Panc1 (cell line): ENCODE data around the gene TTC29. TPM values are rescaled to one million over a fixed set of nuclear protein-coding genes. Genes with fewer than 3 reads are reported as not detected.

Experiments
- ATAC-seq: fragments of 200-7000 bp; cut with Tn5 transposase; 2 replicates; pipeline ENCODE4 v1.9.1; 2020; ENCODE audit warnings: mild to moderate bottlenecking, moderate library complexity
- BruUV-seq: library from RNA; stranded (reverse); fragments of 400-500 nt; replicated peaks from 2 replicates; lab custom pipeline; 2021; lab: Mats Ljungman, UMichigan
- CTCF ChIA-PET: fragments of 300-600 bp; sonication (Branson Sonifier 250); formaldehyde crosslinking; loops from one replicate; lab custom pipeline; 2022; ENCODE audit warnings: antibody characterized with exemption; lab: Charles Lee
- POLR2A ChIA-PET: fragments of 300-600 bp; sonication (Branson Sonifier 250); formaldehyde crosslinking; loops from one replicate; lab custom pipeline; 2022; ENCODE audit warnings: antibody characterized with exemption; lab: Charles Lee
- DNase-seq: peaks from one replicate; pipeline ENCODE4 v3.0.0-alpha.2; 2010; ENCODE audit warnings: low read depth, low spot score
- H3K27ac ChIP-seq: 2 replicates; pipeline ENCODE4 v1.5.1; 2011; ENCODE audit warnings: mild to moderate bottlenecking, low read length, inconsistent platforms
- H3K27me3 ChIP-seq: fragments of 200-500 bp; sonication (Bioruptor generic); 2 replicates; pipeline ENCODE4 v1.6.0; 2014; ENCODE audit warnings: low read length, inconsistent platforms; ENCODE audit not compliant: control insufficient read depth, insufficient read depth
- H3K36me3 ChIP-seq: fragments of 200-500 bp; sonication (Bioruptor generic); 2 replicates; pipeline ENCODE4 v1.5.1; 2014; ENCODE audit warnings: inconsistent platforms, mild to moderate bottlenecking, low read length, moderate library complexity; ENCODE audit not compliant: control insufficient read depth, insufficient read depth
- H3K4me1 ChIP-seq: 2 replicates; pipeline ENCODE4 v1.5.1; 2011; ENCODE audit warnings: inconsistent platforms, mild to moderate bottlenecking, low read length, moderate library complexity; ENCODE audit not compliant: control insufficient read depth, insufficient read depth
- H3K4me3 ChIP-seq, 2 experiments: 2 replicates each; pipeline ENCODE4 v1.5.1; 2011 to 2012; ENCODE audit warnings: low read depth in 2 of 2, low read length in 2 of 2, mild to moderate bottlenecking in 2 of 2, inconsistent platforms in 1 of 2, moderate library complexity in 1 of 2
- H3K9me3 ChIP-seq: fragments of 200-500 bp; sonication (Bioruptor generic); 2 replicates; pipeline ENCODE4 v1.5.1; 2014; ENCODE audit warnings: low read depth, mild to moderate bottlenecking, inconsistent platforms, low read length, moderate library complexity; ENCODE audit not compliant: control insufficient read depth, insufficient read depth
- POLR2AphosphoS5 ChIP-seq: IDR thresholded peaks from 2 replicates; pipeline ENCODE4 v1.6.1; 2012; ENCODE audit warnings: mild to moderate bottlenecking, low read depth, low read length, moderate library complexity
- SIN3A ChIP-seq: IDR thresholded peaks from 2 replicates; pipeline ENCODE4 v1.6.1; 2012; ENCODE audit warnings: low read depth, mild to moderate bottlenecking, low read length, moderate library complexity, borderline replicate concordance; ENCODE audit not compliant: insufficient read depth
- TCF7L2 ChIP-seq: IDR thresholded peaks from 2 replicates; pipeline ENCODE4 v1.6.1; 2011; ENCODE audit warnings: mild to moderate bottlenecking, low read depth, low read length, inconsistent platforms
- in situ Hi-C: cut with HindIII; loops from 2 replicates; pipeline ENCODE4 v1.10.0; 2016; ENCODE audit warnings: low sequenced_read_pairs, low pct_unique_long_range_greater_than_20kb
- intact Hi-C: fragments of 100-400 bp; cut with micrococcal nuclease; formaldehyde crosslinking; loops from one replicate; pipeline ENCODE4 v1.10.0; 2022; ENCODE audit not compliant: unreplicated experiment
- total RNA-seq: library from RNA; stranded (reverse); gene quantifications from one replicate; pipeline ENCODE4 v1.2.1, GENCODE V29; 2021; ENCODE audit not compliant: unreplicated experiment
- TF ChIP-seq, protein P1 (sequence below): fragments of 450-650 bp; IDR thresholded peaks from 2 replicates; pipeline ENCODE4 v1.5.1; 2017; ENCODE audit warnings: mild to moderate bottlenecking
- TF ChIP-seq, protein P2 (sequence below), 2 experiments: IDR thresholded peaks; 2 replicates each; pipeline ENCODE4 v1.6.1; 2011 to 2012; ENCODE audit warnings: low read depth in 2 of 2, control low read depth in 1 of 2, low read length in 1 of 2, mild to moderate bottlenecking in 1 of 2, moderate library complexity in 1 of 2; ENCODE audit not compliant: insufficient read depth in 1 of 2

Gene TTC29
- total RNA-seq, 1 experiment from 2014 or later = not detected

DNA sequence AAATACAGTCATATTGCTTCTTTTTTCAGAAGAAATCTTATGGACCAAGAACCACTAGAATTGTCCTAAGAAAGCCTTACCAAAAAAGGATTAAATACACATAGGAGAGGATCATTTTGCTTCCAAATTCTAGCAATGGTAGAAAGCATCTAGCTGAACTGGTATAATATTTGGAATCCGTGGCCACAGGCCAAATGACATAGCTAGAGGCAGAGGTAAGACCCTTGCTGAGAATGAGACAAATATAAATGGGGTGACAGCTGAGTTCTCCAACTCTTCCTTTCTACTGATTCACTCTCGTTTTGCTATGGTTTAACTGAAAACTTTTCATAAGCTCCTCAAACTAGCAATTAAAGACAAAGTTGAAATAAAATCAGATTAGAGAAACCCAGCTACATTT, 150.0 kb downstream of the TTC29 start:
- ATAC-seq (no peak), DNase-seq (no peak)
- ChIA-PET POLR2A (no interaction called here), CTCF (no interaction called here)
- Histone ChIP-seq H3K27me3 (no peaks in the 10 kb centered on the region), H3K4me1 (no peaks in the 10 kb centered on the region), H3K27ac (no peak overlapping the region), H3K4me3 (no peak overlapping the region), H3K36me3 (no peaks in the 10 kb centered on the region), H3K9me3 (no peaks in the 10 kb centered on the region)
- intact Hi-C loops (no loop called here), in situ Hi-C loops (no loop called here)
- BruUV-seq = no TSS peak
- TF ChIP-seq, protein P1, sequence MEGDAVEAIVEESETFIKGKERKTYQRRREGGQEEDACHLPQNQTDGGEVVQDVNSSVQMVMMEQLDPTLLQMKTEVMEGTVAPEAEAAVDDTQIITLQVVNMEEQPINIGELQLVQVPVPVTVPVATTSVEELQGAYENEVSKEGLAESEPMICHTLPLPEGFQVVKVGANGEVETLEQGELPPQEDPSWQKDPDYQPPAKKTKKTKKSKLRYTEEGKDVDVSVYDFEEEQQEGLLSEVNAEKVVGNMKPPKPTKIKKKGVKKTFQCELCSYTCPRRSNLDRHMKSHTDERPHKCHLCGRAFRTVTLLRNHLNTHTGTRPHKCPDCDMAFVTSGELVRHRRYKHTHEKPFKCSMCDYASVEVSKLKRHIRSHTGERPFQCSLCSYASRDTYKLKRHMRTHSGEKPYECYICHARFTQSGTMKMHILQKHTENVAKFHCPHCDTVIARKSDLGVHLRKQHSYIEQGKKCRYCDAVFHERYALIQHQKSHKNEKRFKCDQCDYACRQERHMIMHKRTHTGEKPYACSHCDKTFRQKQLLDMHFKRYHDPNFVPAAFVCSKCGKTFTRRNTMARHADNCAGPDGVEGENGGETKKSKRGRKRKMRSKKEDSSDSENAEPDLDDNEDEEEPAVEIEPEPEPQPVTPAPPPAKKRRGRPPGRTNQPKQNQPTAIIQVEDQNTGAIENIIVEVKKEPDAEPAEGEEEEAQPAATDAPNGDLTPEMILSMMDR = no peak
- TF ChIP-seq TCF7L2 = no peak
- no peak for TF ChIP-seq POLR2AphosphoS5
- TF ChIP-seq, protein P2, sequence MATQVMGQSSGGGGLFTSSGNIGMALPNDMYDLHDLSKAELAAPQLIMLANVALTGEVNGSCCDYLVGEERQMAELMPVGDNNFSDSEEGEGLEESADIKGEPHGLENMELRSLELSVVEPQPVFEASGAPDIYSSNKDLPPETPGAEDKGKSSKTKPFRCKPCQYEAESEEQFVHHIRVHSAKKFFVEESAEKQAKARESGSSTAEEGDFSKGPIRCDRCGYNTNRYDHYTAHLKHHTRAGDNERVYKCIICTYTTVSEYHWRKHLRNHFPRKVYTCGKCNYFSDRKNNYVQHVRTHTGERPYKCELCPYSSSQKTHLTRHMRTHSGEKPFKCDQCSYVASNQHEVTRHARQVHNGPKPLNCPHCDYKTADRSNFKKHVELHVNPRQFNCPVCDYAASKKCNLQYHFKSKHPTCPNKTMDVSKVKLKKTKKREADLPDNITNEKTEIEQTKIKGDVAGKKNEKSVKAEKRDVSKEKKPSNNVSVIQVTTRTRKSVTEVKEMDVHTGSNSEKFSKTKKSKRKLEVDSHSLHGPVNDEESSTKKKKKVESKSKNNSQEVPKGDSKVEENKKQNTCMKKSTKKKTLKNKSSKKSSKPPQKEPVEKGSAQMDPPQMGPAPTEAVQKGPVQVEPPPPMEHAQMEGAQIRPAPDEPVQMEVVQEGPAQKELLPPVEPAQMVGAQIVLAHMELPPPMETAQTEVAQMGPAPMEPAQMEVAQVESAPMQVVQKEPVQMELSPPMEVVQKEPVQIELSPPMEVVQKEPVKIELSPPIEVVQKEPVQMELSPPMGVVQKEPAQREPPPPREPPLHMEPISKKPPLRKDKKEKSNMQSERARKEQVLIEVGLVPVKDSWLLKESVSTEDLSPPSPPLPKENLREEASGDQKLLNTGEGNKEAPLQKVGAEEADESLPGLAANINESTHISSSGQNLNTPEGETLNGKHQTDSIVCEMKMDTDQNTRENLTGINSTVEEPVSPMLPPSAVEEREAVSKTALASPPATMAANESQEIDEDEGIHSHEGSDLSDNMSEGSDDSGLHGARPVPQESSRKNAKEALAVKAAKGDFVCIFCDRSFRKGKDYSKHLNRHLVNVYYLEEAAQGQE (IDR thresholded peaks at IDR 0.05; ENCODE audit: insufficient read depth in 1 of 2, low read depth in 2 of 2, low read length in 1 of 2) = no peak
- TF ChIP-seq SIN3A = no peak

DNA sequence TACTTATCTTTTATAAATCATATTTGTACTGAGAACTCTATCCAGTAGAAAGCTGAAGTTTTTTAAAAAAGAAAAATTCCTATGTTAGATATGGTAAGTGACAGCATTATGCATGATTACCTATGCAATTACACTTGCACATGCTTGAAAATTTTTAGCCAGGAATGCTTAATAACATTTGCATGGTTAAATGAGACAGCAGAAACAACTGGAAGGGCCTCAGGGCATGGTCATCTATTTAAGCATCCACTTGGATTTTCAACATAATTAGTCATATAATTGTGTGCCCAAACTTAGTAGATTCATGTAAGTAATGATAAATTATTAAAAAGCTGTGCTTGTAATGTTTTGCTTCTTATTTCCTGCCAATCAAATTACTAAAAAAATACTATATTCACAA, 151.9 kb downstream of the TTC29 start:
- in situ Hi-C loops = no loop called here
- no peak overlapping the region for H3K27ac ChIP-seq
- ChIA-PET POLR2A (no interaction called here), CTCF (no interaction called here)
- H3K27me3 ChIP-seq = no peaks in the 10 kb centered on the region
- no peaks in the 10 kb centered on the region for H3K36me3 ChIP-seq
- no peaks in the 10 kb centered on the region for H3K4me1 ChIP-seq
- DNase-seq (no peak), ATAC-seq (no peak)
- H3K4me3 ChIP-seq = no peak overlapping the region
- no peaks in the 10 kb centered on the region for H3K9me3 ChIP-seq
- no peak for TF ChIP-seq SIN3A
- no peak for TF ChIP-seq POLR2AphosphoS5
- no peak for TF ChIP-seq TCF7L2
- TF ChIP-seq, protein P2 (IDR thresholded peaks at IDR 0.05; ENCODE audit: insufficient read depth in 1 of 2, low read depth in 2 of 2, low read length in 1 of 2) = no peak
- TF ChIP-seq, protein P1 = no peak
- intact Hi-C loops = no loop called here
- BruUV-seq = no TSS peak
